ENCODE data around the gene HRH2. TPM values are rescaled to one million over a fixed set of nuclear protein-coding genes. Genes with fewer than 3 reads are reported as not detected.

Gene HRH2
- 0.05 TPM in 1 of 2 replicates, not detected in the other for total RNA-seq (2014; rRNA removed; shearing (Covaris generic))

GRCh38 chr5:175657593-175658271 is at the start of gene HRH2:
Gene HRH2, plus strand, starts transcription at chr5:175658071. Its CDS starts 25,163 bp downstream, at chr5:175683234.

Small RNA genes within 50 kb of the gene (small RNA-seq; reads per million reads assigned to genes)
- gene RN7SKP148, result not detected
- not detected for gene RNU6-226P

Other genes starting within 250 kb of the HRH2 start
- not detected in 2 replicates for gene DRD1, start 213.9 kb upstream of the HRH2 start, total RNA-seq (2014; rRNA removed; shearing (Covaris generic))
- 100 and 101 TPM in 2 replicates for gene SFXN1, start 179.5 kb upstream of the HRH2 start, total RNA-seq (2014; rRNA removed; shearing (Covaris generic))
- not detected in 2 replicates for gene CPLX2, start 213.5 kb downstream of the HRH2 start, total RNA-seq (2014; rRNA removed; shearing (Covaris generic))